Measurements from ENCODE around the gene ERCC2.
"Not testable (repeated sequence)": the region's sequence is repeated elsewhere in the genome, so short reads cannot be mapped to it uniquely, and the experiment has no call there.

The ERCC2 gene

DNA sequence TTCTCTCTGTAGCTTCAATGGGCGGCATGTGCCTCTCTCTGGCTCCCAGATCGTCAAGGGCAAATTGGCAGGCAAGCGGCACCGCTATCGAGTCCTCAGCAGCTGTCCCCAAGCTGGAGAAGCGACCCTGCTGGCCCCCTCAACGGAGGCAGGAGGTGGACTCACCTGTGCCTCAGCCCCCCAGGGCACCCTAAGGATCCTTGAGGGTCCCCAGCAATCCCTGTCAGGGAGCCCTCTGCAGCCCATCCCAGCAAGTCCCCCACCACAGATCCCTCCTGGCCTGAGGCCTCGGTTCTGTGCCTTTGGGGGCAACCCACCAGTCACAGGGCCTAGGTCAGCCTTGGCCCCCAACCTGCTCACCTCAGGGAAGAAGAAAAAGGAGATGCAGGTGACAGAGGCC, 37.7 kb upstream of the ERCC2 start:
- TF ChIP-seq, protein P1, sequence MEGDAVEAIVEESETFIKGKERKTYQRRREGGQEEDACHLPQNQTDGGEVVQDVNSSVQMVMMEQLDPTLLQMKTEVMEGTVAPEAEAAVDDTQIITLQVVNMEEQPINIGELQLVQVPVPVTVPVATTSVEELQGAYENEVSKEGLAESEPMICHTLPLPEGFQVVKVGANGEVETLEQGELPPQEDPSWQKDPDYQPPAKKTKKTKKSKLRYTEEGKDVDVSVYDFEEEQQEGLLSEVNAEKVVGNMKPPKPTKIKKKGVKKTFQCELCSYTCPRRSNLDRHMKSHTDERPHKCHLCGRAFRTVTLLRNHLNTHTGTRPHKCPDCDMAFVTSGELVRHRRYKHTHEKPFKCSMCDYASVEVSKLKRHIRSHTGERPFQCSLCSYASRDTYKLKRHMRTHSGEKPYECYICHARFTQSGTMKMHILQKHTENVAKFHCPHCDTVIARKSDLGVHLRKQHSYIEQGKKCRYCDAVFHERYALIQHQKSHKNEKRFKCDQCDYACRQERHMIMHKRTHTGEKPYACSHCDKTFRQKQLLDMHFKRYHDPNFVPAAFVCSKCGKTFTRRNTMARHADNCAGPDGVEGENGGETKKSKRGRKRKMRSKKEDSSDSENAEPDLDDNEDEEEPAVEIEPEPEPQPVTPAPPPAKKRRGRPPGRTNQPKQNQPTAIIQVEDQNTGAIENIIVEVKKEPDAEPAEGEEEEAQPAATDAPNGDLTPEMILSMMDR (conservative IDR thresholded peaks at IDR 0.05; ENCODE audit: low read length) = no peak
- TF ChIP-seq EZH2phosphoT487 (IDR thresholded peaks at IDR 0.05; ENCODE audit: borderline replicate concordance) = no peak
- Histone ChIP-seq H3K9me2 (replicated peaks; ENCODE audit: low read depth, low read length) (no peaks in the 10 kb centered on the region), H3K27me3 (ENCODE audit: insufficient read depth, low read length, poor library complexity, severe bottlenecking) (no peaks in the 10 kb centered on the region), H3K79me2 (ENCODE audit: insufficient read depth, low read length) (peaks cover 4% of the 10 kb centered on the region; the same call in 1 of the 2 replicates), H3K4me1 (ENCODE audit: insufficient read depth, low read length, poor library complexity, severe bottlenecking) (peaks cover 25% of the 10 kb centered on the region), H4K20me1 (ENCODE audit: insufficient read depth, low read length, poor library complexity, severe bottlenecking) (no peaks in the 10 kb centered on the region), H3K36me3 (ENCODE audit: insufficient read depth, low read length) (no peaks in the 10 kb centered on the region; the same call in 1 of the 2 replicates), H3K4me3 (ENCODE audit: low read length, poor library complexity, severe bottlenecking) (no peak overlapping the region), H3K9me3 (ENCODE audit: insufficient read depth, low read depth, low read length) (no peaks in the 10 kb centered on the region), H3K9ac (ENCODE audit: low read depth, low read length, poor library complexity, severe bottlenecking) (no peak overlapping the region), H3F3A (ENCODE audit: low read depth) (no peaks in the 10 kb centered on the region), H2AFZ (ENCODE audit: low read length) (no peak overlapping the region), H3K4me2 (ENCODE audit: low read depth, low read length, poor library complexity, severe bottlenecking) (no peak overlapping the region)

DNA sequence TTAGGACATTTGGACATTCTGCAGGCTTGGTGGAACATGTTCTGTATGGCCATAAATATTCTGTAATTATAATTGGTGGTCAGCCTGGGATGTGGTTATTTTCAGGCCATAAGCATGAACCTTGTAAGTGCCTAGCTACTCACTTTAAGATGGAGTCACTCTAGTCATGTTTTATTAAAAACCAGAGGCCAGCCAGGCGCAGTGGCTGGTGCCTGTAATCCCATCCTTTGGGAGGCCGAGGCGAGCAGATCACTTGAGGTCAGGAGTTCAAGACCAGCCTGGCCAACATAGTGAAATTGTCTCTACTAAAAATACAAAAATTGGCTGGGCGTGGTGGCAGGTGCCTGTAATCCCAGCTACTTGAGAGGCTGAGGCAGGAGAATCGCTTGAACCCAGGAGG, 37.2 kb upstream of the ERCC2 start:
- H3K4me3 ChIP-seq (ENCODE audit: low read length, poor library complexity, severe bottlenecking) = peak overlapping the region; percentile 88
- H3F3A ChIP-seq (ENCODE audit: low read depth); H3K9me2 ChIP-seq (replicated peaks; ENCODE audit: low read depth, low read length); H3K36me3 ChIP-seq (ENCODE audit: insufficient read depth, low read length); H3K79me2 ChIP-seq (ENCODE audit: insufficient read depth, low read length); H4K20me1 ChIP-seq (ENCODE audit: insufficient read depth, low read length, poor library complexity, severe bottlenecking); H3K9me3 ChIP-seq (ENCODE audit: insufficient read depth, low read depth, low read length); H2AFZ ChIP-seq (ENCODE audit: low read length); H3K27me3 ChIP-seq (ENCODE audit: insufficient read depth, low read length, poor library complexity, severe bottlenecking): not testable (repeated sequence)
- H3K9ac ChIP-seq (ENCODE audit: low read depth, low read length, poor library complexity, severe bottlenecking) = peak overlapping the region; percentile 76
- H3K4me2 ChIP-seq (ENCODE audit: low read depth, low read length, poor library complexity, severe bottlenecking) = peak overlapping the region; percentile 96
- peaks cover 25% of the 10 kb centered on the region for H3K4me1 ChIP-seq (ENCODE audit: insufficient read depth, low read length, poor library complexity, severe bottlenecking)

DNA sequence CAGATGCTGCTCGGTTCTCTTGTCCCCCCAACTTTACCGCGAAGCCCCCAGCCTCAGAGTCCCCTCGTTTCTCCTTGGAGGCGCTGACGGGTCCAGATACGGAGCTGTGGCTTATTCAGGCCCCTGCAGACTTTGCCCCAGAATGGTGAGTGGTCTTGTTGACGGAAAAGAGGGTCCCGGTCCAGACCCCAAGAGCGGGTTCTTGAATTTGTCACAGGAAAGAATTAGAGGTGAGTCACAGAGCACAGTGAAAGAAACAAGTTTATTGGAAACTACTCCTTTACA, 36.7 kb upstream of the ERCC2 start:
- no peaks in the 10 kb centered on the region for H3K27me3 ChIP-seq (ENCODE audit: insufficient read depth, low read length, poor library complexity, severe bottlenecking)
- H4K20me1 ChIP-seq (ENCODE audit: insufficient read depth, low read length, poor library complexity, severe bottlenecking) = no peaks in the 10 kb centered on the region
- H3K4me2 ChIP-seq (ENCODE audit: low read depth, low read length, poor library complexity, severe bottlenecking) = peak overlapping the region; percentile 96
- H3K4me3 ChIP-seq (ENCODE audit: low read length, poor library complexity, severe bottlenecking) = peak overlapping the region; percentile 88
- H3K9me2 ChIP-seq (replicated peaks; ENCODE audit: low read depth, low read length) = no peaks in the 10 kb centered on the region
- H3K9me3 ChIP-seq (ENCODE audit: insufficient read depth, low read depth, low read length) = no peaks in the 10 kb centered on the region
- no peaks in the 10 kb centered on the region for H3F3A ChIP-seq (ENCODE audit: low read depth)
- TF ChIP-seq, protein P1 (conservative IDR thresholded peaks at IDR 0.05; ENCODE audit: low read length) = no peak
- TF ChIP-seq EZH2phosphoT487 (IDR thresholded peaks at IDR 0.05; ENCODE audit: borderline replicate concordance) = no peak
- H3K36me3 ChIP-seq (ENCODE audit: insufficient read depth, low read length) = no peaks in the 10 kb centered on the region
- H3K79me2 ChIP-seq (ENCODE audit: insufficient read depth, low read length) = peaks cover 4% of the 10 kb centered on the region; the same call in 1 of the 2 replicates
- no peak overlapping the region for H2AFZ ChIP-seq (ENCODE audit: low read length)
- peaks cover 25% of the 10 kb centered on the region for H3K4me1 ChIP-seq (ENCODE audit: insufficient read depth, low read length, poor library complexity, severe bottlenecking)
- peak overlapping the region; percentile 76 for H3K9ac ChIP-seq (ENCODE audit: low read depth, low read length, poor library complexity, severe bottlenecking)

DNA sequence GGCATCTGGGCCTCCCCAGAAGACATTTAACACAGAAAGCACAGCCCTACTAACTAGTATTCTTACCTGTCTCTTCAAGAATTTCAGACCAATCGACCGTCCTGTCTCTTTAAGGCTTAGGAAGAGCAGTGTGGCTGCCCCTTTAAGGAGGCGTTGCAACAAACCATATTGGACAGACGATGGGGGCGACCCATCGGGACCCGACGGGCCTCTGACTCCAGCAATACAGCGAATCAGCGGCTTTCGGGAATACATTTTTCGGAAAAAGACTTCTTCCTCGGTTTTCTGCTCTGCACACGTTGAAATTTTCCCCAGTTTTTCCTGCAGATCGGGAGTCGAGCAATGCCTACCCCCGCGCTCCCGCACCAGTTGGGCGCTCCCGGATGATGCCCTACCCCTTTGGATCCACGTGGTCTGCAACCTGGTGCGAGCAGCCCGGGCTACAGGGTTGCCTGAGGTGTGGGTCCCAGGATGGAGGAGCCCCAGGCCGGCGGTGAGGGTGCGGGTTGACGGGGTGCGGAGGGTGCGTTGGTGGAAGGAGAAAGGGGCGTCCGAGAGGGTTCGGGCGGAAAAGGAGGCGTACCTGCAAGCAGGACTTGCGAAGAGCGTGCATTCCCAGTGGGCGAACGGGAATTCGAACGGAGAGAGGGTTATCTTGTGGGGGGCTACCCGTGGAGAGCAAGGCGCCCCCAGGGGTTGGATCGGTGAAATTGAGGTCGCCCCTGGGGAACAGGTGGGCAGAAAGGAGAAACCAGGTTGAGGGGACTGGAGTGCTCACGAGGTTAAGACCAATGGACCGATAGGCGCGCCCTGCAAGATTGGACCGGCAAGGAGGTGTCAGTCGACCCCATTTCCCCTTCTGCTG, 36.1 kb upstream of the ERCC2 start, which contains the start of gene POLR1G:
Gene POLR1G, plus strand, starts transcription at position 419 of the 865 bp plus-strand sequence. Its CDS starts 53 bp downstream, at position 472.
- peak within 1 kb of the TSS; percentile 88 for H3K4me3 ChIP-seq (ENCODE audit: low read length, poor library complexity, severe bottlenecking)
- peak within 1 kb of the TSS; percentile 94 for H2AFZ ChIP-seq (ENCODE audit: low read length)

More for the DNA sequence above, 36.1 kb upstream of the ERCC2 start, which contains the start of gene POLR1G:
- no peaks in the 10 kb centered on the region for H3K27me3 ChIP-seq (ENCODE audit: insufficient read depth, low read length, poor library complexity, severe bottlenecking)
- no peaks in the 10 kb centered on the region for H3K9me2 ChIP-seq (replicated peaks; ENCODE audit: low read depth, low read length)
- TF ChIP-seq, protein P1 (conservative IDR thresholded peaks at IDR 0.05; ENCODE audit: low read length) = no peak
- TF ChIP-seq EZH2phosphoT487 (IDR thresholded peaks at IDR 0.05; ENCODE audit: borderline replicate concordance) = no peak
- peaks cover 25% of the 10 kb centered on the region for H3K4me1 ChIP-seq (ENCODE audit: insufficient read depth, low read length, poor library complexity, severe bottlenecking)
- H3K79me2 ChIP-seq (ENCODE audit: insufficient read depth, low read length) = peaks cover 4% of the 10 kb centered on the region; the same call in 1 of the 2 replicates
- H4K20me1 ChIP-seq (ENCODE audit: insufficient read depth, low read length, poor library complexity, severe bottlenecking) = no peaks in the 10 kb centered on the region
- H3K9me3 ChIP-seq (ENCODE audit: insufficient read depth, low read depth, low read length) = no peaks in the 10 kb centered on the region
- H3F3A ChIP-seq (ENCODE audit: low read depth) = no peaks in the 10 kb centered on the region
- H3K9ac ChIP-seq (ENCODE audit: low read depth, low read length, poor library complexity, severe bottlenecking) = peak within 1 kb of the TSS; percentile 76
- H3K4me2 ChIP-seq (ENCODE audit: low read depth, low read length, poor library complexity, severe bottlenecking) = peak within 1 kb of the TSS; percentile 96
- H3K36me3 ChIP-seq (ENCODE audit: insufficient read depth, low read length) = no peaks in the 10 kb centered on the region
